HTERT RPE-1 (cell line): Measurements from ENCODE around the gene FAR1.

ENCODE experiments used
- in situ Hi-C: fragments of 300-500 bp; cut with MboI; formaldehyde crosslinking; loops from 4 replicates; pipeline ENCODE4 v1.14.3; 2020; ENCODE audit warnings: low sequenced_read_pairs

The FAR1 gene

GRCh38 chr11:13669544-13670488 is 1.3 kb downstream of the FAR1 start:
- in situ Hi-C loops: no loop called here

- in situ Hi-C loops: no loop called here
These were observed 4.2 kb downstream of the FAR1 start for GRCh38 chr11:13672576-13673210.

- in situ Hi-C loops: no loop called here
These were observed 6.5 kb downstream of the FAR1 start for GRCh38 chr11:13674799-13675509.

GRCh38 chr11:13676576-13676975 is 8.1 kb downstream of the FAR1 start:
- in situ Hi-C loops: no loop called here

GRCh38 chr11:13679768-13680167 is 11.3 kb downstream of the FAR1 start:
- in situ Hi-C loops: no loop called here

GRCh38 chr11:13680501-13681264 is 12.2 kb downstream of the FAR1 start:
- in situ Hi-C loops: no loop called here

- in situ Hi-C loops: no loop called here
These were observed 13.0 kb downstream of the FAR1 start for GRCh38 chr11:13681446-13681845.

GRCh38 chr11:13682212-13682611 is 13.7 kb downstream of the FAR1 start:
- in situ Hi-C loops: no loop called here

GRCh38 chr11:13685461-13686108 is 17.1 kb downstream of the FAR1 start:
- in situ Hi-C loops: no loop called here

GRCh38 chr11:13686776-13687175 is 18.3 kb downstream of the FAR1 start:
- in situ Hi-C loops: no loop called here

- in situ Hi-C loops: no loop called here
These were observed 18.8 kb downstream of the FAR1 start for GRCh38 chr11:13687271-13687670.

GRCh38 chr11:13691286-13691899 is 22.9 kb downstream of the FAR1 start:
- in situ Hi-C loops: no loop called here

- in situ Hi-C loops: no loop called here
These were observed 23.7 kb downstream of the FAR1 start for GRCh38 chr11:13692172-13692571.

- in situ Hi-C loops: no loop called here
These were observed 25.6 kb downstream of the FAR1 start for GRCh38 chr11:13694115-13694514.

- in situ Hi-C loops: no loop called here
These were observed 27.4 kb downstream of the FAR1 start for GRCh38 chr11:13695886-13696285.

- in situ Hi-C loops: no loop called here
These were observed 29.2 kb downstream of the FAR1 start for GRCh38 chr11:13697710-13698109.

- in situ Hi-C loops: no loop called here
These were observed 29.7 kb downstream of the FAR1 start for GRCh38 chr11:13698132-13698531.

- in situ Hi-C loops: no loop called here
These were observed 30.6 kb downstream of the FAR1 start for GRCh38 chr11:13699041-13699440.

- in situ Hi-C loops: no loop called here
These were observed 31.4 kb downstream of the FAR1 start for GRCh38 chr11:13699870-13700269.

GRCh38 chr11:13701506-13701905 is 33.0 kb downstream of the FAR1 start:
- in situ Hi-C loops: no loop called here
